Kidney (tissue), 14 donors: ENCODE data around the gene RPS6KA4. TPM values are rescaled to one million over a fixed set of nuclear protein-coding genes. Genes with fewer than 3 reads are reported as not detected.
A peak's percentile ranks its signal among the peaks of the same experiment; 100 is the strongest.

Source experiments
- DNase-seq, 5 donors: peaks; one replicate each; pipeline ENCODE4 v3.0.0-alpha.2; 2013 to 2020
- FAIRE-seq: peaks from 2 replicates; lab custom pipeline; 2012; peaks lifted over from hg19 to GRCh38; lab: Jason Lieb, UNC
- H3K27ac ChIP-seq, 2 donors: one replicate each; pipeline ENCODE4 v1.7.0; 2013; ENCODE audit warnings: low read depth in 2 of 2, low read length in 2 of 2, inconsistent platforms in 1 of 2
- H3K27me3 ChIP-seq: one replicate; pipeline ENCODE4 v1.7.1; 2013; ENCODE audit warnings: low read length, inconsistent platforms; ENCODE audit not compliant: control insufficient read depth, insufficient read depth
- H3K36me3 ChIP-seq, 3 donors: one replicate each; pipeline versions ENCODE4 v1.7.0 to v1.7.1; 2013; ENCODE audit warnings: low read length in 3 of 3, control low read depth in 1 of 3, inconsistent platforms in 1 of 3; ENCODE audit not compliant: insufficient read depth in 3 of 3, control insufficient read depth in 2 of 3
- H3K4me1 ChIP-seq, 3 donors: one replicate each; pipeline versions ENCODE4 v1.7.0 to v1.7.1; 2013; ENCODE audit warnings: low read length in 3 of 3, inconsistent platforms in 1 of 3, low read depth in 1 of 3; ENCODE audit not compliant: control insufficient read depth in 2 of 3, insufficient read depth in 2 of 3
- H3K4me3 ChIP-seq, 3 donors: one replicate each; pipeline versions ENCODE4 v1.7.0 to v1.8.1; 2013; ENCODE audit warnings: low read length in 3 of 3, control low read depth in 1 of 3, inconsistent platforms in 1 of 3
- H3K9ac ChIP-seq, 3 donors: one replicate each; pipeline versions ENCODE4 v1.7.0 to v1.7.1; 2013; ENCODE audit warnings: low read length in 3 of 3, control low read depth in 1 of 3, inconsistent platforms in 1 of 3
- H3K9me3 ChIP-seq, 3 donors: one replicate each; pipeline versions ENCODE4 v1.7.0 to v1.7.1; 2013; ENCODE audit warnings: low read length in 3 of 3, control low read depth in 1 of 3, inconsistent platforms in 1 of 3; ENCODE audit not compliant: control insufficient read depth in 2 of 3, insufficient read depth in 1 of 3
- CTCF ChIP-seq: IDR thresholded peaks from 3 replicates; pipeline ENCODE4 v1.5.1; 2012; ENCODE audit warnings: mild to moderate bottlenecking, moderate library complexity, borderline replicate concordance; ENCODE audit not compliant: insufficient read depth; ENCODE audit errors: extremely low read depth
- intact Hi-C: fragments of 100-400 bp; cut with DNase I; formaldehyde crosslinking; loops from one replicate; pipeline ENCODE4 v1.11.1; 2022
- polyA plus RNA-seq: library from polyadenylated mRNA; stranded (reverse); fragments of 350-450 nt; fragmentation: Illumina TruSeq; extraction: RNeasy Lipid Tissue Mini Kit (QIAGEN cat#74804); gene quantifications from one replicate; pipeline ENCODE4 v1.2.3, GENCODE V29; 2014; ENCODE audit warnings: low read depth, low replicate concordance; ENCODE audit not compliant: insufficient read depth
- total RNA-seq: library from RNA; stranded (reverse); fragmentation: NEBNext Ultra II Directional; extraction: Animal tissue kit (Norgen Biotek cat#: 25700); gene quantifications from one replicate; pipeline ENCODE4 v1.2.1, GENCODE V29; 2021
- donor health status: control.
- donor health status: control.
- donor health status: control.
- donor health status: control.
- donor health status: control.
- donor health status: DM: yes; HTN: yes; CAD: no.
- donor health status: Normal renal cell carcinoma (clear cell type).

The RPS6KA4 gene
- total and polyA plus RNA-seq, 2 donors from 2014 or later = 13.6 to 40.2 TPM

GRCh38 chr11:64330888-64331287, 28.1 kb upstream of the RPS6KA4 start:
- Histone ChIP-seq H3K27me3 (no peaks in the 10 kb centered on the region), H3K4me1 (peaks cover 0 to 10% (median 0%) of the 10 kb centered on the region in 3 donors), H3K9me3 (no peaks in the 10 kb centered on the region), H3K9ac (no peak overlapping the region), H3K4me3 (no peak overlapping the region), H3K36me3 (no peaks in the 10 kb centered on the region), H3K27ac (no peak overlapping the region)
- no peak for FAIRE-seq
- intact Hi-C loops = no loop called here
- DNase-seq = no peak
- TF ChIP-seq CTCF = no peak

- intact Hi-C loops = no loop called here
- Histone ChIP-seq H3K4me1 (peaks cover 0 to 10% (median 0%) of the 10 kb centered on the region in 3 donors), H3K4me3 (no peak overlapping the region), H3K27me3 (no peaks in the 10 kb centered on the region), H3K9ac (no peak overlapping the region), H3K9me3 (no peaks in the 10 kb centered on the region), H3K27ac (no peak overlapping the region), H3K36me3 (no peaks in the 10 kb centered on the region)
- TF ChIP-seq CTCF = peak; percentile 29
- DNase-seq (peak in 2 of 5 donors; percentile 49 to 94), FAIRE-seq (no peak)
These were observed 27.2 kb upstream of the RPS6KA4 start for GRCh38 chr11:64331569-64332371.

- H3K4me3 ChIP-seq = no peak overlapping the region
- no peaks in the 10 kb centered on the region for H3K9me3 ChIP-seq
- intact Hi-C loops = no loop called here
- FAIRE-seq (no peak), DNase-seq (no peak)
- no peak overlapping the region for H3K27ac ChIP-seq
- H3K4me1 ChIP-seq = peaks cover 0 to 10% (median 0%) of the 10 kb centered on the region in 3 donors
- no peaks in the 10 kb centered on the region for H3K36me3 ChIP-seq
- no peak overlapping the region for H3K9ac ChIP-seq
- no peaks in the 10 kb centered on the region for H3K27me3 ChIP-seq
- TF ChIP-seq CTCF = no peak
These were observed 25.4 kb upstream of the RPS6KA4 start for GRCh38 chr11:64333556-64333955.
